ENCODE data around the gene NTMT1. TPM values are rescaled to one million over a fixed set of nuclear protein-coding genes. Genes with fewer than 3 reads are reported as not detected.
A peak's percentile ranks its signal among the peaks of the same experiment; 100 is the strongest.

NTMT1 gene
- polyA plus RNA-seq, 12 donors: 24.0 to 37.4 (median 32.1) TPM; not detected in 1

- no peak for DNase-seq
These were observed 29.9 kb upstream of the NTMT1 start for GRCh38 chr9:129595903-129596540.

- DNase-seq: no peak
These were observed 29.2 kb upstream of the NTMT1 start for GRCh38 chr9:129596541-129597331.

DNA sequence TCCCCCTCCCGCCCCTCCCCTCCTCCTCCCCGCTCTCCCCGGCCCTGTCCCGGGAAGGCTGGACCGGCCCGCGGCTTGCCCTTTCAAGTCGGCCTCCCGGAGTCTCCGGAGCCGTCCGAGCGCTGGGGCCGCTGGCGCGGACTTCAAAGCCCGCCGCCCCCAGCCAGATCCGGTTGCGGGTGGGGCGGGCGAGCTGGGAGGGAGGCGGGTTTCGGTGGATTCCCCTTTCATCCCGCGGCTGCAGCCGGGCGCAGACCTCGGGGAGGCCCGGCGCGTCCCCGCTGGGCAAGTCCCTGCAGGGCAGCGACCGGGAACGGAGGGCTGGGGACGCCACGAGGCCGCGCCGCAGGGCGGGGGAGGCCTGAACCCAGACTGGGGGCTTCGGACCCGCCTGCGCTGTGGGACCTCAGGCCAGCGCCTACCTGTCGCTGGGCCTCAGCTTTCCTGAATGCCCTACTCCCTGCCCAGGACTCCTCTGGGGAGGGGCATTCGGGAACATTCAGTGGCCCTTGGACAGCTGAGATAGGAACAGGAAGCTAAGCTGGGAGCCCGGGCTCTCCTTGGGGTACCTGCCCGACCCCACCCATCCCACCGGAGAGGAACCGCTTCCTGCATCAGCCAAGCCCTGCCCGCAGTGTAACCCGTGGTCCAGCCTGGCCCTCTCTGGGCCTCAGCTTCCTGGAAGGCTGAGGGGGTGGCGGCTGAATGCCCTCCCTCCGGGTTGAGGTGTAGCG lies 28.4 kb upstream of the NTMT1 start:
- no peak for DNase-seq

GRCh38 chr9:129598089-129598596 lies 27.8 kb upstream of the NTMT1 start:
- no peak for DNase-seq

GRCh38 chr9:129601082-129601674 lies 24.8 kb upstream of the NTMT1 start:
- DNase-seq: no peak

- DNase-seq: no peak
These were observed 23.2 kb upstream of the NTMT1 start for GRCh38 chr9:129602598-129603415.

GRCh38 chr9:129604056-129604765 lies 21.8 kb upstream of the NTMT1 start:
- no peak for DNase-seq

DNA sequence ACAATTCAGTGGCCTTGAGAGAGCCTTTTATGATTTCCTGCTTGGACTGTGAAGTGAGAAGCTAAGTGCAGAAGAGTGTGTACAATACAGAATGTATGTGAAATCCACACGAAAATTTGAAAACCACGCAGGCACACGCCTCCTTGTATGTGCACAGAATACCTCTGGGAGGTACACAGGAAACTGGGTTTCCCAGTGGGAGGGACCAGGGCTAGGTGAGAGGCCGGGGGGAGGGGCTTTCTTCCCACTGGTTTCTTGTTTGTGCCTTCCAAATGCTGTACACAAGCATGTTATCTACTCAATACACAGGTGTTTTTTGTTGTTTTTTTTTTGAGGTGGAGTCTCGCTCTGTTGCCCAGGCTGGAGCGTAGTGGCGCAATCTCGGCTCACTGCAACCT lies 21.2 kb upstream of the NTMT1 start:
- no peak for DNase-seq

DNA sequence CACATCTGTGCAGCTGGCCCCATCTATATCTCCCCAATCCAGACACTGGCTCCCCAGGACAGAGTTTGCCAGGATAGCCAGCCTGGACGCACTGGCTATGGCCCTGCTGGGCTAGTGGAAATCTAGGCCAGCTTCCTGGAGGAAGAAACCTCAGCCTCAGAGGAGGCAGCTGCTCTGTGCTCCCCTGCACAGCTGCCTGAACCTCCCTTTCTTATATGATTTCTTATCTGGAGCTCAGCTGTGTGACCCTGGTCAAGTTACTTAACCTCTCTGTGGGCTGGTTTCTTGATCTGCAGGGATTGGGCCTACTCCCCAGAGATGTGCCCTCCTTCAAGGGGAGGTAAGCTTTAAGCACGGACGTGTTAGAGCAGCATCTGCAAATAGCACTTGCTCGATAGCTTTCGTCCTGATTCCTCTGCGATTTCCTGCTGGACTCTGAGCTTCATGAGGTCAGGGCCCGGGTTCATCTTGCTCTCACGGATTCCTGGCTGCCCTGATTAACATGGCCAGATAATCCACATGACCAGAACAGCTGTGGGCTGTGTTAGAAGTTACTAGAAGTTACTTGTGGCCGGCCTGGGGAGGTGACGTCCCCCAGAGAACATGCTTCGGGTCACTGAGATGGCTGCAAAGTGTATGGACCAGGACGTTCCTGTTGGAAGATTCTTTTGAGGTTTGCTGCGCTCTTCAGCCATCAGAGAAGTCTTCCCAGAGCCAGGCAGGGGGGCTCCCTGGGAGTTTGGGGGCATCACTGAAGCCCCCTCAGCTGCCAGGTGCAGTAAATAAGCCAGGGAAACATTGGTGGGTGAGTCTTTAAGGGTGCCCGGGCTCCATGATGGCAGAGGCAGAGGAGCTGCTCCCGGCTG lies 19.6 kb upstream of the NTMT1 start:
- DNase-seq: peak; percentile 42

- no peak for DNase-seq
These were observed 19.0 kb upstream of the NTMT1 start for GRCh38 chr9:129607027-129607387.

GRCh38 chr9:129608561-129609481 lies 17.1 kb upstream of the NTMT1 start:
- DNase-seq: no peak

DNA sequence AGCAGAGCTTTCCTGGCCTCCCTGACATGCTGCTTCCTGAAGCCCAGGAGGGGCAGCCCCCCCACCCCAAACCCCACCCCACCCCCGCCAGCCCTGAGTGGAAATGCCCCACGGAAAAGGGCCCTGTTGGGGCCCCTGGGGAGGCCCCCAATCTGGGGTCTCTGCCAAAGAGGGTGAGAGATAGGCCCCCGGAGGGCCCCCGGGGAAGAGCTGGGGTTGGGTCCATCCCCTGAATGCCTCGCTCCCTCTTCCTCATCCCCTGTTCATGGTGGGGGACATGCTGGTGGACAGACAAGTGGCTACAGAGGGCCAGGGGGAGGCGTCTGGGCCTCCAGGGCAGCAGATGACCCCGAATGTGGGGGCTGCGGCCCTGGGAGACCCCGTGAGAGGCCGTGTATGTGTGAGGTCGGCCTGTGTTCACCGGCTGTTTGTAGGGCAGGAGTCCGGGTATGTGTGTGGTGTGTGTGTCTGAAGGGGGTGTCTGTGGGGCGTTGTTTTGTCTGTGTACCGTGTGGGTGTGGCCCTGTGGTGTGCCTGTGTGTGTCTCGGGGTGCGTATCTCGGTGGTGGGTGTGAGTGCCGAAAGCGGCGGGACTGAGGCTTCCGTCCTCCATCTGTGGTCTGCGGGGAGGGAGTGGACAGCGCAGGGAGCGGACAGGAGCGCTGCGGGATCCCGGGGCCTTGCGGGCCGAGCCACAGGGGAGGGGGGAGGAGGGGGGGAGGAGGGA lies 16.3 kb upstream of the NTMT1 start:
- DNase-seq: peak; percentile 62

DNA sequence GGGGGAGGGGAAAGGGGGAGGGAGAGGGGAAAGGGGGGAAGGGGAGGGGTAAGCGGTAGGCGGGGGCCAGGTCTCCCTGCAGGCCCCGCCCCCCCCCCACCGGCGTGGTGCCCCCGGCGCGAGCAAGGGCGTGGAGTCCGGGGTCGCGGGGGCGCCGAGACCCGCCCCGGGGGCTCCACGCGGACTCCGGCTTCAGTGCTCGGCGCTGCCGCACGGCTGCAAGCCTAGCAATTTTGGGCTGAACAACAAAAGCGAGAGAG lies 15.8 kb upstream of the NTMT1 start:
- DNase-seq: no peak

DNA sequence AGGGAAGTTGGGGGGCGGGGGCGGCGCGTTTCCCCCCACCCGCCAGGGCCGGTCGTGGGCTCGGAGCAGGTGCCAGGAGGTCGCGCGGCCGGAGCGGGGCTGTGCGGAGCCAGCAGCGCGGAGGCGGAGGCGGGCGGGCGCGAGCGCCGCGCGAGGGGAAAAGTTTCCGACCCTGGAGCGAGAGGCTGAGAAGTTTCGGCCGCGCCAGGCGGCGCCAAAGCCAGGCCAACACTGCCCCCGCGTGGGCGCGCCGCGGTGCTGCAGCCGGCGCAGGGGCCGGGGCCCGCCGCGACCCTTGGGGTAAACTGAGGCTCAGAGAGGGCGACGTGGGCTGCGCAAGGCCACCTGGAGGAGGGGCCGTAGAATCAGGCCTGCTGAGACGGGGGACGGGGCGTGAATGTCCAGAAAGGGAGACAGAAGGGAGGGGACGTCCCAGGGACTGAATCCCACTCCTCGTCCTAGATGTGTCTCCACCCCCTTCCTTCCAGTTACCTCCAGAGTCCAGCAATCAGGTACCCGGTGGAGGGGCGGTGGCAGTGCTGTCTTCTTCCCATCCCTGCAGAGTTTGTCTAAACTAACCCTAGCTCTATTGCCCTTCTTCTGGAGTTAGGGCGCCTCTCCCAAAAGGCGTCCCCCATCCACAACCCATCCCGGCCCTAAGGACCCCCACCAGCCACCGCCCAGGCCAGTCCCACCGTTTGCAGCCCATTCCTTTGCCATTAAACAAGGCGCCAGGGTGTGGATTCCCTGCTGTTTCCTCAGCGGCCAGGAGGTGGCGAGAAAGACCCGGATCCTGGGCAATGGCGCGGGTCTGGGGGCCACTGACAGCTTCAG lies 15.3 kb upstream of the NTMT1 start:
- DNase-seq: peak; percentile 80

DNA sequence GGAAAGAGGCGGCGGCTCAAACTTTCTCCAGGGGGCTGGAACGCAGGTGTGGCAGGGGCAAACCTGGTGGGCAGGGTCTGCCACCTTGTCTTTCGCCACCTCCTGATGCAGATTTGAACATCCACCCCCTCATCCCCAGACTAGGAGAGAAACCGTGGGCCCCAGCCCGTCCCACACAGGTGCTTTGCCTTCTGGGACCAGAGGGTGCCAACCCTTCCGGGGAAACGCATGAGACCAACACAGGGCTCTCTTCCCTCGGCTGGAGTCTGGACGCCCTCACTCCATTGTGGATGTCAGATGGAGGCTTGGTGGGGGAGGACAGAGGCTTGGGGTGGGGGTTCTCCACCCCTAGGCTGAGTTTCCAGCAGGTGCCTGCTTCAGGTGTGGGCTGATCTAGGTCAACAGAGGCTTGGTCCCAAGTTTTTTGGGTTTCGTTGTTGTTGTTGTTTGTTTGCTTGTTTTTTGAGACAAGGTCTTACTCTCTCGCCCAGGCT lies 14.6 kb upstream of the NTMT1 start:
- DNase-seq: no peak

GRCh38 chr9:129612123-129612522 lies 13.8 kb upstream of the NTMT1 start:
- no peak for DNase-seq

Measured in muscle of arm (tissue), 12 donors.